ENCODE data around the gene GANC. TPM values are rescaled to one million over a fixed set of nuclear protein-coding genes. Genes with fewer than 3 reads are reported as not detected.

GANC gene
- total RNA-seq, 2 donors from 2014 or later, result 39.8 to 47.6 TPM

- Histone ChIP-seq H3K4me1 (no peaks in the 10 kb centered on the region), H3K36me3 (no peaks in the 10 kb centered on the region), H3K27ac (no peak overlapping the region), H3K27me3 (no peaks in the 10 kb centered on the region), H3K9me3 (no peaks in the 10 kb centered on the region), H3K9ac (ENCODE audit: low read depth in 2 of 2, low read length in 2 of 2) (no peak overlapping the region), H3K4me3 (no peak overlapping the region)
- DNase-seq, result no peak
- intact Hi-C loops (cut with DNase I), result no loop called here
- TF ChIP-seq, protein P1, sequence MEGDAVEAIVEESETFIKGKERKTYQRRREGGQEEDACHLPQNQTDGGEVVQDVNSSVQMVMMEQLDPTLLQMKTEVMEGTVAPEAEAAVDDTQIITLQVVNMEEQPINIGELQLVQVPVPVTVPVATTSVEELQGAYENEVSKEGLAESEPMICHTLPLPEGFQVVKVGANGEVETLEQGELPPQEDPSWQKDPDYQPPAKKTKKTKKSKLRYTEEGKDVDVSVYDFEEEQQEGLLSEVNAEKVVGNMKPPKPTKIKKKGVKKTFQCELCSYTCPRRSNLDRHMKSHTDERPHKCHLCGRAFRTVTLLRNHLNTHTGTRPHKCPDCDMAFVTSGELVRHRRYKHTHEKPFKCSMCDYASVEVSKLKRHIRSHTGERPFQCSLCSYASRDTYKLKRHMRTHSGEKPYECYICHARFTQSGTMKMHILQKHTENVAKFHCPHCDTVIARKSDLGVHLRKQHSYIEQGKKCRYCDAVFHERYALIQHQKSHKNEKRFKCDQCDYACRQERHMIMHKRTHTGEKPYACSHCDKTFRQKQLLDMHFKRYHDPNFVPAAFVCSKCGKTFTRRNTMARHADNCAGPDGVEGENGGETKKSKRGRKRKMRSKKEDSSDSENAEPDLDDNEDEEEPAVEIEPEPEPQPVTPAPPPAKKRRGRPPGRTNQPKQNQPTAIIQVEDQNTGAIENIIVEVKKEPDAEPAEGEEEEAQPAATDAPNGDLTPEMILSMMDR (IDR thresholded peaks at IDR 0.05), result no peak
Measured at GRCh38 chr15:42355291-42355690, 82.3 kb downstream of the GANC start.

DNA sequence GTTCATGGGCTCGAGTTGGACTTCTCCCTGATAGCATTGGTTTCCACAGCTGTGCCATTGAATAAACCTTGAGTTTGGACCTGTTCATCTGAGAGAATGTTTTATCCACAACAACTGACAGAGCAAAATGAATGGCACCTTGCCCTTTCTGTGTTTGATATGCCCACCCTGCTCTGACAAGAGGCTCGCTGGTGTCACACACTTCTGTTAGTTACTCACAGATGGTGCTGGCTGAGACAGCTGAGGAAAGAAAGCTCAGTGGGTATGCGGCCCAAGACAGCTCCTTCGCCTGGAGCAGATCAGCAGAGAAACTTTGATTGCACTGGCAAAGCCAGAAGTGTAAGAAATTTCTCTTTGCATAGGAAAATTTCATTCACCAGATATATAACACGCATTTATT, 83.8 kb downstream of the GANC start:
- H3K9me3 ChIP-seq, result no peaks in the 10 kb centered on the region
- H3K27me3 ChIP-seq, result no peaks in the 10 kb centered on the region
- H3K9ac ChIP-seq (ENCODE audit: low read depth in 2 of 2, low read length in 2 of 2), result no peak overlapping the region
- no peak for DNase-seq
- no peak overlapping the region for H3K4me3 ChIP-seq
- TF ChIP-seq, protein P1 (IDR thresholded peaks at IDR 0.05), result no peak
- intact Hi-C loops (cut with DNase I), result no loop called here
- H3K36me3 ChIP-seq, result no peaks in the 10 kb centered on the region
- no peaks in the 10 kb centered on the region for H3K4me1 ChIP-seq
- no peak overlapping the region for H3K27ac ChIP-seq

DNA sequence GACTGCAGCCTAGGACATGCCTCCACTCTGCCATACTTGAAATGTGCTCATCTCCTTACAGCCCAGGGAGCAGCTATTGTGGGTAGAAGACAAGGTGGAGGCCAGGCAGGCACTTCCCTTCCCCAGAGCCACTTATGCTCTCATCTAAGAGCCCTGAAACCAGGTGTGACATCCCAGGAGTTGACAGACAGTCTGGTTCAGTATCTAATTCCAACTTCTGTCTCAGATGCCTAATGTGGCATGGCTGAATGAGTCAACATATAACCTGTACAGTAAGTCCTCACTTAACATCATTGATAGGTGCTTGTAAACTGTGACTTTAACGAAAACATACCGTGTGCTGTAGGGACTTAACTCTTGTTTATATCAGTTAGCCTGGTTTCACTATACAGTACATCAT, 85.1 kb downstream of the GANC start:
- Histone ChIP-seq H3K9ac (ENCODE audit: low read depth in 2 of 2, low read length in 2 of 2) (no peak overlapping the region), H3K27ac (no peak overlapping the region), H3K4me3 (no peak overlapping the region), H3K4me1 (no peaks in the 10 kb centered on the region), H3K36me3 (no peaks in the 10 kb centered on the region), H3K9me3 (no peaks in the 10 kb centered on the region), H3K27me3 (no peaks in the 10 kb centered on the region)
- no peak for DNase-seq
- intact Hi-C loops (cut with DNase I), result no loop called here
- TF ChIP-seq, protein P1 (IDR thresholded peaks at IDR 0.05), result no peak

DNA sequence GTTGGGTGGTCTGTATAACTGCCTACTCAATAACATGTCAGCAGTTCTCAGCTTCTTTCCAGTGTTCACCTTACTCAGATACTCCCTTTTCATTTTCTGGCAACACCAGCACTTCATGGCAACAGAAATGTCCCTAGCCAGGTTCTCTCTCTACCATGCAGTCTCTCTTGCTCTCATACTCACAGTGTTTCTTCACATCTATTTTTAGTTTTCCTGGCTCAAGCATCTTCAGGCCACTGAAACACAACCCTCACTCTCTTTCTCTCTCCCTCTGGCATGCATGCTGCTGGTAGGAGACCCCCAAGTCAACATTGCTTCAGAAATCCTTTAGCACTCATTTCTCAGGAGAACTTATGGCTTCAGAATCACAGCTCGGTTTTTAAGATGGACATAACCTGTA, 86.2 kb downstream of the GANC start, which contains the start of gene CAPN3:
Gene CAPN3 (plus strand): TSS at position 253 of the 400 bp plus-strand sequence. CDS start 305 bp downstream, outside the sequence.
- Histone ChIP-seq H3K36me3 (no peaks in the 10 kb centered on the region), H3K9me3 (no peaks in the 10 kb centered on the region), H3K27me3 (no peaks in the 10 kb centered on the region), H3K4me3 (no peak within 1 kb of the TSS), H3K9ac (ENCODE audit: low read depth in 2 of 2, low read length in 2 of 2) (no peak within 1 kb of the TSS), H3K27ac (no peak within 1 kb of the TSS), H3K4me1 (no peaks in the 10 kb centered on the region)
- intact Hi-C loops (cut with DNase I), result no loop called here
- no peak for DNase-seq
- TF ChIP-seq, protein P1 (IDR thresholded peaks at IDR 0.05), result no peak

- no peaks in the 10 kb centered on the region for H3K9me3 ChIP-seq
- intact Hi-C loops (cut with DNase I), result no loop called here
- H3K36me3 ChIP-seq, result no peaks in the 10 kb centered on the region
- no peaks in the 10 kb centered on the region for H3K27me3 ChIP-seq
- DNase-seq, result no peak
- no peaks in the 10 kb centered on the region for H3K4me1 ChIP-seq
- no peak overlapping the region for H3K4me3 ChIP-seq
- H3K9ac ChIP-seq (ENCODE audit: low read depth in 2 of 2, low read length in 2 of 2), result no peak overlapping the region
- no peak overlapping the region for H3K27ac ChIP-seq
- TF ChIP-seq, protein P1 (IDR thresholded peaks at IDR 0.05), result no peak
Measured at GRCh38 chr15:42359985-42360384, 87.0 kb downstream of the GANC start.
